Breast epithelium (tissue), 4 donors: Measurements from ENCODE around the gene AHNAK. TPM values are rescaled to one million over a fixed set of nuclear protein-coding genes. Genes with fewer than 3 reads are reported as not detected.

ENCODE experiments used
- DNase-seq, 2 donors: peaks; one replicate each; pipeline ENCODE4 v3.0.0-alpha.2; 2019; ENCODE audit warnings: low spot score in 2 of 2
- H3K27ac ChIP-seq, 2 donors: fragments of 200-600 bp; sonication (generic) in 1 of 2; one replicate each; pipeline ENCODE4 v1.5.1; 2016 to 2019; ENCODE audit warnings: mild to moderate bottlenecking in 1 of 2
- H3K27me3 ChIP-seq, 2 donors: fragments of 200-600 bp; sonication (generic) in 1 of 2; one replicate each; pipeline versions ENCODE4 v1.5.1 to v1.6.0; 2017 to 2019; ENCODE audit warnings: control low read depth in 1 of 2, mild to moderate bottlenecking in 1 of 2
- H3K36me3 ChIP-seq: fragments of 200-600 bp; one replicate; pipeline ENCODE4 v1.5.1; 2019
- H3K4me1 ChIP-seq, 2 donors: fragments of 200-600 bp; sonication (generic); one replicate each; pipeline ENCODE4 v1.5.1; 2016 to 2019; ENCODE audit warnings: control low read depth in 1 of 2
- H3K4me3 ChIP-seq, 3 donors: fragments of 200-600 bp; sonication (generic); 1 replicate in 2 of 3; 2 replicates in 1 of 3; pipeline ENCODE4 v1.5.1; 2016 to 2019; ENCODE audit warnings: mild to moderate bottlenecking in 3 of 3, moderate library complexity in 2 of 3
- H3K9me3 ChIP-seq, 2 donors: fragments of 200-600 bp; sonication (generic) in 1 of 2; one replicate each; pipeline ENCODE4 v1.5.1; 2016 to 2019; ENCODE audit warnings: control low read depth in 1 of 2
- POLR2A ChIP-seq: fragments of 450-650 bp; IDR thresholded peaks from one replicate; pipeline ENCODE4 v1.6.1; 2016; ENCODE audit warnings: antibody characterized with exemption, mild to moderate bottlenecking, moderate library complexity
- POLR2AphosphoS5 ChIP-seq, 3 donors: sonication (generic); formaldehyde crosslinking; IDR thresholded peaks; one replicate each; pipeline ENCODE4 v1.6.1; 2017; ENCODE audit warnings: antibody characterized with exemption in 3 of 3
- intact Hi-C: fragments of 100-400 bp; cut with DNase I; formaldehyde crosslinking; loops from one replicate; pipeline ENCODE4 v1.15.1; 2023; ENCODE audit warnings: low total_unique reads
- total RNA-seq, 3 donors: library from RNA; depleted of rRNA; stranded (reverse); fragments of >200 nt; gene quantifications; one replicate each; pipeline ENCODE4 v1.1.0, GENCODE V29; 2016
- TF ChIP-seq, protein P1 (sequence below), 3 donors: fragments of 450-650 bp; IDR thresholded peaks; one replicate each; pipeline ENCODE4 v1.5.1; 2016 to 2017; ENCODE audit warnings: antibody characterized with exemption in 3 of 3, mild to moderate bottlenecking in 3 of 3, moderate library complexity in 3 of 3

Gene AHNAK
- total RNA-seq, 3 donors from 2014 or later: 636 to 1,393 (median 1,040) TPM

DNA sequence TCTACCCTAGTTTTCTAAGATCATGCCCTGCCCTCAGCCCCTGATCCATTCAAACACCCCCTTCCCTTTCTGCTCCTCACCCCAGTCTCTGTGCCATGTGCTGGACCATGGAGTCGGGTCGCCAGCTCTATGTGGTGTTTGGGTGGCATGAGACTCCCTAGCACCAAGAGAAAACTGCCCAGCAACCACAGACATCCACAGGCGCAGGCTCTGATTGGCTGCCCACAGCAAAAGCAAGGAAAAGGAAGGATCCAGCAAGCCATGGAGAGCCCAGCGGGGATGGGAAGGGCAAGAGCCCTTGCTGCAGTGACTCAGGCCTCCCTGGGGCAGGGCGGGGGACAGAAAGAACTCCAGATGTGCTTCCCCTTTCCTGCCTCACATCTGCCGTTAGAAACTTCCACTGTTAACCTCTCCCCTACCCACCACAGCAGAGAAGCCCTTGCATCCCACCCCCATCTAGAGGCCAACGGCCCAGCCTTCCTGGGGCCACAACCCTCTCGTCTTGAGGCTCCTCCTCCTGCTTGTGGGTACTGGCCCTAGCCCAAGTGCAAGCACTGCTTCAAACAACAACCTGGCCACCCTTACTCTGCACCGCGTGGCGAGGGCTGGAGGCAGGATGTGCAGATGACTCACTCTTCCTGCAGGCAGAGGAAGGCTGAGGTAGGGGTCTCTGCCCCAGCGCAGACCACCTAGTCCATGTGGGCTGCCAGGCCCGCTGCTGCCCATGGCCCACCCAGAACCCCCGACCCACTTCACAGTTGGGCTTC lies 9.7 kb upstream of the AHNAK start:
- Histone ChIP-seq H3K27me3 (no peaks in the 10 kb centered on the region), H3K4me1 (peaks cover 43 to 51% of the 10 kb centered on the region in 2 donors), H3K36me3 (no peaks in the 10 kb centered on the region), H3K27ac (peak overlapping the region; percentile 96 to 98), H3K4me3 (peak overlapping the region; percentile 10 to 55 (median 23)), H3K9me3 (no peaks in the 10 kb centered on the region)
- TF ChIP-seq POLR2AphosphoS5 (IDR thresholded peaks at IDR 0.05): peak; percentile 50 to 65 (median 60)
- no peak for TF ChIP-seq POLR2A
- TF ChIP-seq, protein P1, sequence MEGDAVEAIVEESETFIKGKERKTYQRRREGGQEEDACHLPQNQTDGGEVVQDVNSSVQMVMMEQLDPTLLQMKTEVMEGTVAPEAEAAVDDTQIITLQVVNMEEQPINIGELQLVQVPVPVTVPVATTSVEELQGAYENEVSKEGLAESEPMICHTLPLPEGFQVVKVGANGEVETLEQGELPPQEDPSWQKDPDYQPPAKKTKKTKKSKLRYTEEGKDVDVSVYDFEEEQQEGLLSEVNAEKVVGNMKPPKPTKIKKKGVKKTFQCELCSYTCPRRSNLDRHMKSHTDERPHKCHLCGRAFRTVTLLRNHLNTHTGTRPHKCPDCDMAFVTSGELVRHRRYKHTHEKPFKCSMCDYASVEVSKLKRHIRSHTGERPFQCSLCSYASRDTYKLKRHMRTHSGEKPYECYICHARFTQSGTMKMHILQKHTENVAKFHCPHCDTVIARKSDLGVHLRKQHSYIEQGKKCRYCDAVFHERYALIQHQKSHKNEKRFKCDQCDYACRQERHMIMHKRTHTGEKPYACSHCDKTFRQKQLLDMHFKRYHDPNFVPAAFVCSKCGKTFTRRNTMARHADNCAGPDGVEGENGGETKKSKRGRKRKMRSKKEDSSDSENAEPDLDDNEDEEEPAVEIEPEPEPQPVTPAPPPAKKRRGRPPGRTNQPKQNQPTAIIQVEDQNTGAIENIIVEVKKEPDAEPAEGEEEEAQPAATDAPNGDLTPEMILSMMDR (IDR thresholded peaks at IDR 0.05): peak in 1 of 3 donors; percentile 12
- intact Hi-C loops: no loop called here
- peak; percentile 91 to 93 for DNase-seq

DNA sequence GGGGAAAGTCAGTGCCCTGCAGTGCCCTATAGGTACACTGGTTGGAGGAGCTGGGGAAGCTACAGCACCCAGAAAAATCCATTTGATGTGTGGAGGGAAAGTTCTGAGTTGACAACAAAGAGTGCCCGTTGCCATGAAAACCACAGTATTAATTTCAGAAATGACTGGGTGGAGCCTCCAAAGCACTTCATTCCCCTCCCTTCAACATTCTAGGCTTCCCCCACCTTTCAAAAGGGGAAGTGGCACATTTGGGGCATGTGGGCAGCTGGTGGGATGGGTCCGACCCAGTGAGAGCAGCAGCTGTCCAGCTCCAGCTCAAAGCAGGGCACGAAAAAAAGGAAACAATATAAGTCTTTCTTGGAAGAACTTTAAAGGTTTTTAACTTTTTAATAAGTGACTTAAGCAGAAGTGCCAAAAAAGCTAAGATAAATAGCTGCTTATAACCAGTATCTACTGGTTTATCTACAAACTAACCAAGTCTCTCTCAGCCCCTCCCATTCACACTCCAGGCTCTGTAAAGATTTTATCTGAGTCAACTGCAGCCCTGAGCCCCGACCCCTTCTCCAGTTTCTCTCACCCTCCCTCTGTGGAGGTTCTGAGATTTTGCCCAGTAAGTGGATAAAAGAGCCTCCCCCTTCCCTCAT lies 9.0 kb upstream of the AHNAK start:
- no peaks in the 10 kb centered on the region for H3K9me3 ChIP-seq
- DNase-seq: no peak
- H3K4me1 ChIP-seq: peaks cover 39 to 56% of the 10 kb centered on the region in 2 donors
- H3K4me3 ChIP-seq: peak overlapping the region in 2 of 3 donors; percentile 23 to 55
- TF ChIP-seq POLR2A: no peak
- TF ChIP-seq POLR2AphosphoS5 (IDR thresholded peaks at IDR 0.05): no peak
- TF ChIP-seq, protein P1 (IDR thresholded peaks at IDR 0.05): no peak
- no peaks in the 10 kb centered on the region for H3K27me3 ChIP-seq
- peak overlapping the region; percentile 96 to 98 for H3K27ac ChIP-seq
- intact Hi-C loops: no loop called here
- no peaks in the 10 kb centered on the region for H3K36me3 ChIP-seq

DNA sequence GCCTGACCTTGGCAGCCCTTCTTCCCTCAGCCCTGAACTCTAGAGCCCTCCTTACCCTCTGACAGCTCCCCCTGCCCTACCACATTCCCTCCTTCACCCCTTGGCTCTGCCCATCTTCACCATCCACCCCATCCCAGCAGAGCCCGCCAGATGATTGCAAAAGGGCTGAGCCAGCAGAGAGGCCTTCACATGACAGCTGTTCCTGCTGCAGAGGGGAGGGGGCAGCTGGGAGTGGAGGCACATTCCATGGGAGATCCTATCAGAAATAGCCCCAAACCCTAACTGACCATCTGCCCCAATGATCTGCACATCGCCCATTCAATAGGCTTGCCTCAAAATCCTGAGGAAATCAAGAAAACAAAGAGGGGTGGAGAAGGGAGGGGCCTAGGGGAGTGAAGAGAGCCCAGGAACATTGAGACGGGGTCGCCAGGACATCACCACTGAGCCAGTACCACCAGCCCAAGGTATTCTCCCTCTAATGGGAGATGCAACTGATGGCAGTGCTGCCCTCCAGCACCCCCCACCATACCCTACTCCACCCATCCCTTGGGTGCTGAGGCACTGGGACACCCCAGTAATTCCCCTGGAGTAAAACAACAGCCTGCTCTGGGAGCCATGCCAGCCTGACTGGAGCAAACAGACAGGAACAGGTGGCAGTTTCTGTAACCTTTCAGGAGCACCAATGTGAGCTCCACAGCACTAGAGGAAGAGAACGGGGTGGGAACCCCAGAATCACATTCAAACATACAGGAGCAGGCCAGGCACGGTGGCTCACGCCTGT lies 8.0 kb upstream of the AHNAK start:
- Histone ChIP-seq H3K36me3 (no peaks in the 10 kb centered on the region), H3K4me1 (peaks cover 39 to 56% of the 10 kb centered on the region in 2 donors), H3K27ac (peak overlapping the region; percentile 96 to 98), H3K4me3 (peak overlapping the region in 1 of 3 donors; percentile 56), H3K27me3 (no peaks in the 10 kb centered on the region), H3K9me3 (no peaks in the 10 kb centered on the region)
- intact Hi-C loops: loop anchor here (5.0 kb wide), 1 partner anchor 1643 kb away; no protein-coding TSS in a partner anchor
- DNase-seq: peak; percentile 74 to 91
- TF ChIP-seq POLR2A (no peak), POLR2AphosphoS5 (IDR thresholded peaks at IDR 0.05) (no peak)
- TF ChIP-seq, protein P1 (IDR thresholded peaks at IDR 0.05): no peak

DNA sequence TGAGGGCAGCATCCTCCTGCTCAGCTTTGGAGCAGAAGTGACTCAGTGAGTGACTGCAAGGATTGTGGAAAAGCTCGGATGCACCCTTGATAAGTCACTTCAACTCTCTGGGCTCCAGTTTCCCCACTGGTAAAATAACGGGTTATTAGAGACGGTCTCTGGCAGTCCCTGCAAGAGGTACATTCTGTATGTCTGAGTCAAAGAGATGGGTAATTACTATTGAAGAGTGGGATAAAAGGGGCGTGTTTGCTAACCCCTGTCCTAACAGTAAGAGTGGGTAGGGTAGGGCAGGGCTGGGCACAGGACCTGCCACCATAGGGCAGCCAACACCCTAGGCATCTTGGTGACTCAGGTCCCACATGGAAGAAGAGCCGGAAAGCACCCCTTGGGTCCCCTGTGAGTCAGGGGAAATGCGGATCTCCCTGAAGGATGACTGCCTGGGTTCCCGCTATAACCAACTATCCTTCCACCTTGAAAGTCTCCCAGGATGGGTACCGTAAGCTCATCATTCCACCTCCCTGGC lies 7.3 kb upstream of the AHNAK start:
- no peaks in the 10 kb centered on the region for H3K36me3 ChIP-seq
- H3K9me3 ChIP-seq: no peaks in the 10 kb centered on the region
- TF ChIP-seq, protein P1 (IDR thresholded peaks at IDR 0.05): no peak
- TF ChIP-seq POLR2AphosphoS5 (IDR thresholded peaks at IDR 0.05) (no peak), POLR2A (no peak)
- peak overlapping the region; percentile 17 to 56 (median 31) for H3K4me3 ChIP-seq
- no peak for DNase-seq
- intact Hi-C loops: loop anchor here (5.0 kb wide), 1 partner anchor 1643 kb away; no protein-coding TSS in a partner anchor
- peak overlapping the region; percentile 96 to 98 for H3K27ac ChIP-seq
- peaks cover 39 to 61% of the 10 kb centered on the region in 2 donors for H3K4me1 ChIP-seq
- no peaks in the 10 kb centered on the region for H3K27me3 ChIP-seq
